ENCODE measurements around the gene DMD. TPM values are rescaled to one million over a fixed set of nuclear protein-coding genes. Genes with fewer than 3 reads are reported as not detected.

Gene DMD
- total RNA-seq, 1 experiment from 2014 or later = 47.2 TPM

- POLR2A ChIA-PET = no interaction called here
- no peak for DNase-seq
- no peaks in the 10 kb centered on the region for H3K36me3 ChIP-seq (ENCODE audit: control insufficient read depth, insufficient read depth, low read length)
- Mint-ChIP-seq H3K36me3 (ENCODE audit: insufficient read depth, unreplicated experiment) (peaks cover 3% of the 10 kb centered on the region), H3K27ac (ENCODE audit: unreplicated experiment) (no peak overlapping the region), H3K9me3 (ENCODE audit: unreplicated experiment) (no peaks in the 10 kb centered on the region), H3K27me3 (ENCODE audit: insufficient read depth, unreplicated experiment) (no peaks in the 10 kb centered on the region), H3K4me1 (ENCODE audit: low read depth, unreplicated experiment) (no peaks in the 10 kb centered on the region), H3K4me3 (ENCODE audit: unreplicated experiment) (no peak overlapping the region)
- intact Hi-C loops (cut with micrococcal nuclease; ENCODE audit: unreplicated experiment) = no loop called here
- no TSS peak for BruUV-seq (replicated peaks)
- no peaks in the 10 kb centered on the region for H3K9me3 ChIP-seq
- H3K4me3 ChIP-seq (ENCODE audit: low read depth, low read length) = no peak overlapping the region
- no peak for TF ChIP-seq CTCF (IDR thresholded peaks at IDR 0.05; ENCODE audit: insufficient read depth in 1 of 2, low read depth in 1 of 2, low read length in 1 of 2, severe bottlenecking in 1 of 2, unreplicated experiment in 1 of 2)
- no peaks in the 10 kb centered on the region for H3K27me3 ChIP-seq (replicated peaks; ENCODE audit: control insufficient read depth, insufficient read depth, low read length)
- no peaks in the 10 kb centered on the region for H3K4me1 ChIP-seq
- CTCF ChIA-PET = no interaction called here
Observed at GRCh38 chrX:32501606-32502005, 709.7 kb downstream of the DMD start.

- CTCF ChIA-PET = no interaction called here
- Mint-ChIP-seq H3K4me1 (ENCODE audit: low read depth, unreplicated experiment) (no peaks in the 10 kb centered on the region), H3K4me3 (ENCODE audit: unreplicated experiment) (no peak overlapping the region), H3K27me3 (ENCODE audit: insufficient read depth, unreplicated experiment) (no peaks in the 10 kb centered on the region), H3K36me3 (ENCODE audit: insufficient read depth, unreplicated experiment) (peaks cover 6% of the 10 kb centered on the region), H3K9me3 (ENCODE audit: unreplicated experiment) (no peaks in the 10 kb centered on the region), H3K27ac (ENCODE audit: unreplicated experiment) (no peak overlapping the region)
- intact Hi-C loops (cut with micrococcal nuclease; ENCODE audit: unreplicated experiment) = no loop called here
- no peak for DNase-seq
- POLR2A ChIA-PET = no interaction called here
- H3K27me3 ChIP-seq (replicated peaks; ENCODE audit: control insufficient read depth, insufficient read depth, low read length) = no peaks in the 10 kb centered on the region
- H3K36me3 ChIP-seq (ENCODE audit: control insufficient read depth, insufficient read depth, low read length) = no peaks in the 10 kb centered on the region
- BruUV-seq (replicated peaks) = no TSS peak
- no peak overlapping the region for H3K4me3 ChIP-seq (ENCODE audit: low read depth, low read length)
- H3K4me1 ChIP-seq = no peaks in the 10 kb centered on the region
- TF ChIP-seq CTCF (IDR thresholded peaks at IDR 0.05; ENCODE audit: insufficient read depth in 1 of 2, low read depth in 1 of 2, low read length in 1 of 2, severe bottlenecking in 1 of 2, unreplicated experiment in 1 of 2) = no peak
- no peaks in the 10 kb centered on the region for H3K9me3 ChIP-seq
Observed at GRCh38 chrX:32496671-32497070, 714.7 kb downstream of the DMD start.

- Histone ChIP-seq H3K36me3 (ENCODE audit: control insufficient read depth, insufficient read depth, low read length) (no peaks in the 10 kb centered on the region), H3K4me3 (ENCODE audit: low read depth, low read length) (no peak overlapping the region), H3K27me3 (replicated peaks; ENCODE audit: control insufficient read depth, insufficient read depth, low read length) (no peaks in the 10 kb centered on the region), H3K4me1 (no peaks in the 10 kb centered on the region), H3K9me3 (no peaks in the 10 kb centered on the region)
- no peaks in the 10 kb centered on the region for H3K9me3 Mint-ChIP-seq (ENCODE audit: unreplicated experiment)
- no peak overlapping the region for H3K27ac Mint-ChIP-seq (ENCODE audit: unreplicated experiment)
- DNase-seq = no peak
- no peak overlapping the region for H3K4me3 Mint-ChIP-seq (ENCODE audit: unreplicated experiment)
- no peak for TF ChIP-seq CTCF (IDR thresholded peaks at IDR 0.05; ENCODE audit: insufficient read depth in 1 of 2, low read depth in 1 of 2, low read length in 1 of 2, severe bottlenecking in 1 of 2, unreplicated experiment in 1 of 2)
- no peaks in the 10 kb centered on the region for H3K4me1 Mint-ChIP-seq (ENCODE audit: low read depth, unreplicated experiment)
- BruUV-seq (replicated peaks) = no TSS peak
- intact Hi-C loops (cut with micrococcal nuclease; ENCODE audit: unreplicated experiment) = no loop called here
- H3K27me3 Mint-ChIP-seq (ENCODE audit: insufficient read depth, unreplicated experiment) = no peaks in the 10 kb centered on the region
- ChIA-PET POLR2A (no interaction called here), CTCF (no interaction called here)
- H3K36me3 Mint-ChIP-seq (ENCODE audit: insufficient read depth, unreplicated experiment) = peaks cover 6% of the 10 kb centered on the region
Observed at GRCh38 chrX:32495855-32496254, 715.5 kb downstream of the DMD start.

Measured in Caco-2 (cell line).